CD4-positive, alpha-beta T cell (primary cell): ENCODE data around the gene COPE. TPM values are rescaled to one million over a fixed set of nuclear protein-coding genes. Genes with fewer than 3 reads are reported as not detected.

Experiments used
- ATAC-seq: fragments of 200-7000 bp; cut with Tn5 transposase; one replicate; pipeline ENCODE4 v1.10.0; 2022; ENCODE audit warnings: mild to moderate bottlenecking; ENCODE audit not compliant: poor library complexity
- CTCF ChIA-PET: fragments of 350-600 bp; sonication (Branson Sonifier 250); formaldehyde crosslinking; loops from one replicate; lab custom pipeline; 2021; ENCODE audit warnings: antibody characterized with exemption, inconsistent platforms; lab: Charles Lee
- POLR2A ChIA-PET: fragments of 350-600 bp; sonication (Branson Sonifier 250); formaldehyde crosslinking; loops from one replicate; lab custom pipeline; 2021; ENCODE audit warnings: antibody characterized with exemption, inconsistent platforms; lab: Charles Lee
- DNase-seq, 14 experiments: peaks; one replicate each; pipeline ENCODE4 v3.0.0-alpha.2; 2013 to 2020; ENCODE audit warnings: mixed read lengths in 2 of 14
- H3K27ac ChIP-seq, 2 donors: one replicate each; pipeline versions ENCODE4 v1.5.1 to v1.7.0; 2013; ENCODE audit warnings: low read length in 2 of 2, low read depth in 1 of 2, mild to moderate bottlenecking in 1 of 2
- H3K27me3 ChIP-seq, 2 experiments: 1 replicate in 1 of 2; 2 replicates in 1 of 2; pipeline versions ENCODE4 v1.6.1 to v1.7.0; 2013; ENCODE audit warnings: low read length in 2 of 2, control low read depth in 1 of 2, mild to moderate bottlenecking in 1 of 2, moderate library complexity in 1 of 2; ENCODE audit not compliant: insufficient read depth in 2 of 2, control insufficient read depth in 1 of 2
- H3K36me3 ChIP-seq: one replicate; pipeline ENCODE4 v1.6.1; 2013; ENCODE audit warnings: low read length, control low read depth; ENCODE audit not compliant: insufficient read depth
- H3K4me1 ChIP-seq: one replicate; pipeline ENCODE4 v1.6.1; 2013; ENCODE audit warnings: low read length, control low read depth; ENCODE audit not compliant: insufficient read depth
- H3K4me3 ChIP-seq: one replicate; pipeline ENCODE4 v1.5.1; 2013; ENCODE audit warnings: mild to moderate bottlenecking, low read length, moderate library complexity
- H3K9me3 ChIP-seq, 2 experiments: 1 replicate in 1 of 2; 2 replicates in 1 of 2; pipeline versions ENCODE4 v1.6.1 to v1.7.0; 2013; ENCODE audit warnings: low read length in 2 of 2, mild to moderate bottlenecking in 2 of 2, control low read depth in 1 of 2, moderate library complexity in 1 of 2; ENCODE audit not compliant: control insufficient read depth in 1 of 2, insufficient read depth in 1 of 2
- H3K27ac Mint-ChIP-seq: one replicate; pipeline ENCODE4 v1.8.0; 2020; ENCODE audit warnings: mixed read lengths
- H3K27me3 Mint-ChIP-seq: one replicate; pipeline ENCODE4 v1.8.0; 2021; ENCODE audit warnings: mixed read lengths
- H3K36me3 Mint-ChIP-seq: one replicate; pipeline ENCODE4 v1.8.0; 2021; ENCODE audit warnings: low read depth, mixed read lengths
- H3K4me1 Mint-ChIP-seq: one replicate; pipeline ENCODE4 v1.8.0; 2021; ENCODE audit warnings: low read depth, mixed read lengths
- H3K4me3 Mint-ChIP-seq: one replicate; pipeline ENCODE4 v1.8.0; 2020; ENCODE audit warnings: mild to moderate bottlenecking, mixed read lengths
- H3K9me3 Mint-ChIP-seq: one replicate; pipeline ENCODE4 v1.8.0; 2020; ENCODE audit warnings: mixed read lengths
- CTCF ChIP-seq: fragments of 200-600 bp; IDR thresholded peaks from one replicate; pipeline ENCODE4 v1.8.0; 2022; ENCODE audit warnings: antibody characterized with exemption, mild to moderate bottlenecking
- intact Hi-C, 2 experiments: fragments of 100-400 bp; cut with DNase I in 1 of 2; cut with micrococcal nuclease in 1 of 2; formaldehyde crosslinking; loops; one replicate each; pipeline versions ENCODE4 v1.15.1 to v1.9.0; 2023 to 2025; cut with DNase I, micrococcal nuclease
- total RNA-seq, 174 experiments: library from RNA in 2 of 174; stranded (reverse) in 2 of 174; gene quantifications; one replicate each; pipeline ENCODE4 v1.2.3 and lab custom pipeline; 2021 to 2026

COPE gene
- total RNA-seq, 2 experiments from 2014 or later = 135 to 143 TPM

- no peak overlapping the region for H3K27ac ChIP-seq
- ATAC-seq (no peak), DNase-seq (no peak)
- intact Hi-C loops = no loop called here
- ChIA-PET POLR2A (no interaction called here), CTCF (no interaction called here)
- H3K4me3 ChIP-seq = no peak overlapping the region
- Mint-ChIP-seq H3K27ac (no peak overlapping the region), H3K4me3 (no peak overlapping the region), H3K27me3 (peaks cover 29% of the 10 kb centered on the region), H3K9me3 (no peaks in the 10 kb centered on the region), H3K36me3 (no peaks in the 10 kb centered on the region), H3K4me1 (no peaks in the 10 kb centered on the region)
- no peaks in the 10 kb centered on the region for H3K36me3 ChIP-seq
- H3K9me3 ChIP-seq = peaks cover 0 to 8% of the 10 kb centered on the region in 2 experiments
- H3K27me3 ChIP-seq = peaks cover 9 to 14% of the 10 kb centered on the region in 2 experiments
- no peak for TF ChIP-seq CTCF
- H3K4me1 ChIP-seq = peaks cover 35% of the 10 kb centered on the region
Measured at GRCh38 chr19:18945297-18945696, 26.1 kb upstream of the COPE start.

DNA sequence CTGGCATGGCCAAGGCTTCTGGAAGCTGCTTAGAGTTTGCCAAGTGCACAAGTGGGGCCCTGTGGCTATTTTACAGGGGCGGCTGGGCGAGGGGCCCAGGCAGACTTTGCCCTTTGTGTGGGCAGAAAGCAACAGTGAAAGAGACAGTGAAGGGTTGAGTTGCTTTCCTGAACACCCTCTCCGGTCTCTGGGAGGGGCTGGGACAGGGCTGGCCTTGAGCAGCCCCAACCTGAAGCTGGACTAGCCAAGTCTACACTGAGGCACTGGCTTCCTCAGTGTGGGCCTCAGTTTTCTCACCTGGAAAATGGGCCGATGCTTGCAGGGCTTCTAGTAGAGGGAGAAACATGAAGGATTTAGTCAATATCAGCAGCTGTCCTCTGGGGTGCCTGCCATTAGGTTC, 24.3 kb upstream of the COPE start:
- peaks cover 34% of the 10 kb centered on the region for H3K4me1 ChIP-seq
- Mint-ChIP-seq H3K4me3 (no peak overlapping the region), H3K36me3 (no peaks in the 10 kb centered on the region), H3K27me3 (peaks cover 44% of the 10 kb centered on the region), H3K4me1 (peaks cover 9% of the 10 kb centered on the region), H3K9me3 (no peaks in the 10 kb centered on the region), H3K27ac (no peak overlapping the region)
- intact Hi-C loops = loop anchor here in 1 of 2 experiments (5.0 kb wide), 1 partner anchor 491 kb away; no protein-coding TSS in a partner anchor
- H3K9me3 ChIP-seq = peaks cover 0 to 9% of the 10 kb centered on the region in 2 experiments
- no peak overlapping the region for H3K4me3 ChIP-seq
- H3K27ac ChIP-seq = no peak overlapping the region
- no peak for ATAC-seq
- peaks cover 16 to 22% of the 10 kb centered on the region in 2 experiments for H3K27me3 ChIP-seq
- no peak for DNase-seq
- ChIA-PET CTCF (no interaction called here), POLR2A (no interaction called here)
- no peak for TF ChIP-seq CTCF
- no peaks in the 10 kb centered on the region for H3K36me3 ChIP-seq

DNA sequence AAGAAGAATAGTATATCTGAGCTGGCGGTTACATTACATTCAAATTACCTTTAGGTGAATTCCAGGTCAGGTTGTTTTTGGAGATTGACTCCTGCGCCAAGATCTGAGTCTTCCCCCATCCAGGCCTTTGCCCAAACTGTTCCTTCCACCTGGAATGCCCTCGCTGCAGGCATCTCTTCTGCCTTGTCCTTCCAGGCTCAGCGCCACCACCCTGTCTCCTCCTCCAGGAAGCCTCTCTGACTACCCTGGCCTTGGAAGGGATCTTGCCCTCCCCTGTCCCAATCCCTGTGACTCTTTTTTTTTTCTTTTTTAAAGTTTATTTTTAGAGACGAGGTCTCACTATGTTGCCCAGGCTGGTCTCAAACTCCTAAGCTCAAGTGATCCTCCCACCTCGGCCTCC, 23.5 kb upstream of the COPE start:
- Mint-ChIP-seq H3K9me3 (no peaks in the 10 kb centered on the region), H3K36me3 (no peaks in the 10 kb centered on the region), H3K27ac (no peak overlapping the region), H3K27me3 (peaks cover 38% of the 10 kb centered on the region), H3K4me3 (peak overlapping the region; percentile 45), H3K4me1 (peaks cover 9% of the 10 kb centered on the region)
- Histone ChIP-seq H3K27me3 (peaks cover 16 to 22% of the 10 kb centered on the region in 2 experiments), H3K4me3 (no peak overlapping the region), H3K9me3 (peaks cover 0 to 7% of the 10 kb centered on the region in 2 experiments), H3K27ac (no peak overlapping the region), H3K4me1 (peaks cover 28% of the 10 kb centered on the region), H3K36me3 (no peaks in the 10 kb centered on the region)
- TF ChIP-seq CTCF = no peak
- POLR2A ChIA-PET = no interaction called here
- CTCF ChIA-PET = no interaction called here
- DNase-seq (no peak), ATAC-seq (no peak)
- intact Hi-C loops = loop anchor here in 1 of 2 experiments (5.0 kb wide), 1 partner anchor 490 kb away; no protein-coding TSS in a partner anchor
